K562 (cell line): ENCODE measurements around the gene OOSP4B. TPM values are rescaled to one million over a fixed set of nuclear protein-coding genes. Genes with fewer than 3 reads are reported as not detected.

ENCODE experiments used
- ATAC-seq: fragments of 200-7000 bp; cut with Tn5 transposase; 3 replicates; pipeline ENCODE4 v1.9.1; 2020; ENCODE audit warnings: moderate library complexity
- BruUV-seq: library from RNA; stranded (reverse); fragments of 400-500 nt; replicated peaks from 2 replicates; lab custom pipeline; 2021; lab: Mats Ljungman, UMichigan
- CTCF ChIA-PET: fragments of 300-600 bp; formaldehyde crosslinking; extraction: SDS; loops from one replicate; lab custom pipeline; 2021; ENCODE audit warnings: low intra/inter-chr PET ratio; lab: Yijun Ruan, JAX
- POLR2A ChIA-PET: fragments of 300-600, 350-650 bp; sonication (Branson Sonifier 250); formaldehyde crosslinking; extraction: SDS; loops from one replicate; lab custom pipeline; 2021; ENCODE audit warnings: antibody characterized with exemption, inconsistent platforms; lab: Yijun Ruan, JAX
- DNase-seq, 4 experiments: peaks; one replicate each; pipeline versions ENCODE4 v3.0.0 to v3.0.0-alpha.2; 2011 to 2018; ENCODE audit warnings: low spot score in 3 of 4, mixed read lengths in 3 of 4; ENCODE audit errors: extremely low read depth in 1 of 4
- FAIRE-seq: peaks from 2 replicates; lab custom pipeline; 2011; peaks lifted over from hg19 to GRCh38; lab: Jason Lieb, UNC
- H2AFZ ChIP-seq: 2 replicates; pipeline ENCODE4 v1.6.0; 2011; ENCODE audit warnings: low read depth, low read length, control low read depth, inconsistent platforms
- H3K27ac ChIP-seq: fragments of 200-600 bp; 3 replicates; pipeline ENCODE4 v1.8.0; 2011; ENCODE audit warnings: low read depth, mild to moderate bottlenecking, control low read depth, inconsistent platforms, low read length, moderate library complexity, mixed read lengths; ENCODE audit errors: extremely low read depth
- H3K27me3 ChIP-seq, 2 experiments: fragments of 300-600 bp in 1 of 2; 2 replicates in 1 of 2; 3 replicates in 1 of 2; pipeline versions ENCODE4 v1.6.0 to v1.8.0; 2011; ENCODE audit warnings: inconsistent platforms in 2 of 2, low read length in 2 of 2, mild to moderate bottlenecking in 1 of 2, mixed read lengths in 1 of 2, moderate library complexity in 1 of 2; ENCODE audit not compliant: control insufficient read depth in 2 of 2, insufficient read depth in 2 of 2
- H3K36me3 ChIP-seq: fragments of 300-600 bp; 3 replicates; pipeline ENCODE4 v1.8.0; 2011; ENCODE audit warnings: mild to moderate bottlenecking, low read length, inconsistent platforms; ENCODE audit not compliant: control insufficient read depth, insufficient read depth
- H3K4me1 ChIP-seq, 2 experiments: fragments of 200-600 bp in 1 of 2; replicated peaks in 1 of 2; 2 replicates in 1 of 2; 3 replicates in 1 of 2; pipeline versions ENCODE4 v1.5.1 to v1.8.0; 2011; ENCODE audit warnings: inconsistent platforms in 2 of 2, low read length in 2 of 2, mild to moderate bottlenecking in 1 of 2, mixed read lengths in 1 of 2, moderate library complexity in 1 of 2; ENCODE audit not compliant: control insufficient read depth in 2 of 2, insufficient read depth in 2 of 2
- H3K4me2 ChIP-seq: 2 replicates; pipeline ENCODE4 v1.6.1; 2011; ENCODE audit warnings: low read length, control low read depth, inconsistent platforms, mixed read lengths; ENCODE audit not compliant: insufficient read depth
- H3K4me3 ChIP-seq: fragments of 200-600 bp; sonication (generic), shearing (Covaris generic); 2 replicates; pipeline ENCODE4 v1.5.1; 2016; ENCODE audit warnings: control low read depth, inconsistent platforms
- H3K79me2 ChIP-seq: fragments of 200-600 bp; 3 replicates; pipeline ENCODE4 v1.8.0; 2011; ENCODE audit warnings: low read length, inconsistent platforms; ENCODE audit not compliant: control insufficient read depth, insufficient read depth
- H3K9ac ChIP-seq, 2 experiments: 2 replicates each; pipeline versions ENCODE4 v1.6.0 to v1.6.1; 2011; ENCODE audit warnings: low read depth in 2 of 2, low read length in 2 of 2, control low read depth in 1 of 2, inconsistent platforms in 1 of 2, mild to moderate bottlenecking in 1 of 2, mixed read lengths in 1 of 2; ENCODE audit not compliant: insufficient read depth in 1 of 2
- H3K9me1 ChIP-seq: one replicate; pipeline ENCODE4 v1.6.0; 2011; ENCODE audit warnings: inconsistent platforms, mild to moderate bottlenecking, low read length, moderate library complexity; ENCODE audit not compliant: control insufficient read depth, insufficient read depth
- H3K9me3 ChIP-seq: replicated peaks from 2 replicates; pipeline ENCODE4 v1.5.1; 2011; ENCODE audit warnings: low read depth, low read length, inconsistent platforms; ENCODE audit not compliant: control insufficient read depth, insufficient read depth
- H4K20me1 ChIP-seq: replicated peaks from 2 replicates; pipeline ENCODE4 v1.6.1; 2011; ENCODE audit warnings: low read length, inconsistent platforms, mixed read lengths; ENCODE audit not compliant: control insufficient read depth, insufficient read depth
- PREB ChIP-seq: sonication (generic); formaldehyde crosslinking; IDR thresholded peaks from 2 replicates; pipeline ENCODE4 v1.8.1; 2023; ENCODE audit warnings: mild to moderate bottlenecking, missing genetic modification reagents
- RBM25 ChIP-seq: fragments of 200-400 bp; formaldehyde crosslinking; IDR thresholded peaks from 2 replicates; pipeline ENCODE4 v1.6.1; 2018; ENCODE audit warnings: low read length, low read depth, moderate library complexity; ENCODE audit not compliant: severe bottlenecking
- TAL1 ChIP-seq: fragments of 450-650 bp; IDR thresholded peaks from 2 replicates; pipeline ENCODE4 v1.6.1; 2016; ENCODE audit warnings: mild to moderate bottlenecking
- ZFP36 ChIP-seq: fragments of 150-350 bp; IDR thresholded peaks from 2 replicates; pipeline ENCODE4 v1.6.1; 2018; ENCODE audit warnings: low read length, low read depth; ENCODE audit not compliant: partially characterized antibody
- ZNF830 ChIP-seq: fragments of 250-450 bp; sonication (Bioruptor Pico); IDR thresholded peaks from 2 replicates; pipeline ENCODE4 v1.5.0; 2021; ENCODE audit warnings: mild to moderate bottlenecking
- WGBS: fragments of 100-300 bp; shearing (Covaris generic); methylation state at CpG from one replicate; pipeline ENCODE4 v1.1.6; 2016; ENCODE audit warnings: low coverage, mixed read lengths; ENCODE audit not compliant: insufficient coverage; ENCODE audit errors: missing lambda C conversion rate; 5-methylcytosine and 5-hydroxymethylcytosine counted together
- in situ Hi-C: fragments of 300-500 bp; cut with MboI; formaldehyde crosslinking; loops from 4 replicates; pipeline ENCODE4 v1.15.0; 2018; ENCODE audit warnings: inconsistent platforms, mixed read lengths
- intact Hi-C: fragments of 100-400 bp; cut with micrococcal nuclease; formaldehyde crosslinking; loops from 2 replicates; pipeline ENCODE4 v1.14.2; 2022
- polyA plus RNA-seq, 8 experiments: library from polyadenylated mRNA; depleted of rRNA in 4 of 8; stranded (reverse) in 5 of 8; unstranded in 3 of 8; fragments of >200 nt; fragmentation: Nextera tagmentation in 2 of 8; fragmentation: Illumina TruSeq in 1 of 8; extraction: Ambion mirVana in 2 of 8; extraction: Trizol in 1 of 8; gene quantifications; 2 replicates each; pipeline versions ENCODE4 v1.2.1 to v1.2.3, GENCODE V29; 2011 to 2014; ENCODE audit warnings: inconsistent platforms in 1 of 8, missing spikeins in 1 of 8
- total RNA-seq, 7 experiments: library from RNA; depleted of rRNA in 6 of 7; stranded (reverse); fragments of >200 nt in 6 of 7; fragmentation: Illumina TruSeq in 2 of 7; extraction: Trizol in 2 of 7; gene quantifications; 2 replicates each; pipeline versions ENCODE4 v1.2.1 to v1.2.3, GENCODE V29; 2011 to 2021; ENCODE audit warnings: low replicate concordance in 1 of 7
- TF ChIP-seq, protein P1 (sequence below): fragments of 250-450 bp; sonication (Bioruptor Pico); IDR thresholded peaks from 2 replicates; pipeline ENCODE4 v1.8.0; 2021; ENCODE audit warnings: moderate library complexity, mild to moderate bottlenecking, inconsistent platforms
- TF ChIP-seq, protein P2 (sequence below): IDR thresholded peaks from 2 replicates; pipeline ENCODE4 v1.6.1; 2016; ENCODE audit warnings: missing genetic modification characterization, missing compliant biosample characterization

Gene OOSP4B
- total and polyA plus RNA-seq, 9 of the 15 experiments (the other 6 are each of a cell fraction or from before 2014, with no cell fraction given) = 0.10 to 0.43 (median 0.15) TPM; not detected in 5

DNA sequence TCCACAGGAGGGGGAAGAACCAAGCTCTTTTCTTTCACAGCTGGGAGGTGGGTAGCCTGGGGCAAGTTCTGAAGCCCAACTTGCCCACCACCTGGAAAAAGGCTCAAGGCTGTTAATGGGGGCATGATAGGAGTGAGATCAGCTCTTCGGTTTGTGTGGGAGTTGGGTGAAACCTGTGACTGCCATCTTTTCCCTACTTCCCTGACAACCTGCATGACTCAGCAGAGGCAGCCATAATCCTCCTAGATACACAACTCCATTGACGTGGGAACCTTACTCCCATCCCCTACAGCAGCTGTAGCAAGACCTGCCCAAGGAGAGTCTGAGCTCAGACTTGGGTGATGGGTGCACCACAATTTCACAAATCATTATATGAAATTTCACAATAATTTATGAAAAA, 13.3 kb upstream of the OOSP4B start (continued):
- peak; percentile 56 for TF ChIP-seq ZFP36
- TF ChIP-seq ZNF830 (CRISPR knock-in tag) = no peak
- TF ChIP-seq TAL1 = no peak
- TF ChIP-seq PREB = no peak
- TF ChIP-seq, protein P1, sequence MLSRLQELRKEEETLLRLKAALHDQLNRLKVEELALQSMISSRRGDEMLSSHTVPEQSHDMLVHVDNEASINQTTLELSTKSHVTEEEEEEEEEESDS (CRISPR knock-in tag) = no peak

DNA sequence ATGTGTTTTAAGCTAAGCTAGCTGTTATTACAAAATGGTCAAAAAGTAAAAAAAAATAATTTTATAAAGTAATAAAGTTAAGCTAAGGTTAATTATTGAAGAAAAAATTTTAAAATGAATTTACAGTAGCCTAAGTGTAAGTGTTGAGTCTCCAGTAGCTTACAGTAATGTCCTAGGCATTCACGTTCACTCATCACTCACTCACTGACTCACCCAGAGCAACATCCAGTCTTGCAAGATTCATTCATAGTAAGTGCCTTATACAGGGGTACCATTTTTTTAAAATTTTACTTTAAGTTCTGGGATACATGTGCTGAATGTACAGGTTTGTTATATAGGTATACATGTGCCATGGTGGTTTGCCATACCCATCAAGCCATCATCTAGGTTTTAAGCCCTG, 11.6 kb upstream of the OOSP4B start:
- H2AFZ ChIP-seq = no peak overlapping the region
- no peak for DNase-seq
- intact Hi-C loops (no loop called here), in situ Hi-C loops (no loop called here)
- H4K20me1 ChIP-seq = no peaks in the 10 kb centered on the region
- ChIA-PET CTCF (no interaction called here), POLR2A (no interaction called here)
- WGBS = 50% methylated on average over 1 of the region's 1 CpG
- ATAC-seq = no peak
- H3K27me3 ChIP-seq = no peaks in the 10 kb centered on the region
- FAIRE-seq = no peak
- H3K9me3 ChIP-seq = peaks cover 4% of the 10 kb centered on the region; the same call in 1 of the 2 replicates
- no TSS peak for BruUV-seq
- H3K9me1 ChIP-seq = no peaks in the 10 kb centered on the region
- no peak overlapping the region for H3K9ac ChIP-seq
- H3K4me2 ChIP-seq = no peak overlapping the region
- H3K36me3 ChIP-seq = no peaks in the 10 kb centered on the region
- no peak overlapping the region for H3K27ac ChIP-seq
- no peaks in the 10 kb centered on the region for H3K4me1 ChIP-seq
- no peaks in the 10 kb centered on the region for H3K79me2 ChIP-seq
- TF ChIP-seq, protein P2, sequence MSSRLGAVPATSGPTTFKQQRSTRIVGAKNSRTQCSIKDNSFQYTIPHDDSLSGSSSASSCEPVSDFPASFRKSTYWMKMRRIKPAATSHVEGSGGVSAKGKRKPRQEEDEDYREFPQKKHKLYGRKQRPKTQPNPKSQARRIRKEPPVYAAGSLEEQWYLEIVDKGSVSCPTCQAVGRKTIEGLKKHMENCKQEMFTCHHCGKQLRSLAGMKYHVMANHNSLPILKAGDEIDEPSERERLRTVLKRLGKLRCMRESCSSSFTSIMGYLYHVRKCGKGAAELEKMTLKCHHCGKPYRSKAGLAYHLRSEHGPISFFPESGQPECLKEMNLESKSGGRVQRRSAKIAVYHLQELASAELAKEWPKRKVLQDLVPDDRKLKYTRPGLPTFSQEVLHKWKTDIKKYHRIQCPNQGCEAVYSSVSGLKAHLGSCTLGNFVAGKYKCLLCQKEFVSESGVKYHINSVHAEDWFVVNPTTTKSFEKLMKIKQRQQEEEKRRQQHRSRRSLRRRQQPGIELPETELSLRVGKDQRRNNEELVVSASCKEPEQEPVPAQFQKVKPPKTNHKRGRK (tag) = no peak
- TF ChIP-seq RBM25 = no peak
- H3K4me3 ChIP-seq = no peak overlapping the region
